HG02759 (cell line): ENCODE measurements around the gene PDE4D.
"Not testable (repeated sequence)": the region's sequence is repeated elsewhere in the genome, so short reads cannot be mapped to it uniquely, and the experiment has no call there.

Experiments used
- ATAC-seq: cut with Tn5 transposase; IDR thresholded peaks from one replicate; pipeline ENCODE4 v1.9.1; 2021; ENCODE audit warnings: mild to moderate bottlenecking, moderate library complexity; ENCODE audit not compliant: unreplicated experiment

Gene PDE4D

DNA sequence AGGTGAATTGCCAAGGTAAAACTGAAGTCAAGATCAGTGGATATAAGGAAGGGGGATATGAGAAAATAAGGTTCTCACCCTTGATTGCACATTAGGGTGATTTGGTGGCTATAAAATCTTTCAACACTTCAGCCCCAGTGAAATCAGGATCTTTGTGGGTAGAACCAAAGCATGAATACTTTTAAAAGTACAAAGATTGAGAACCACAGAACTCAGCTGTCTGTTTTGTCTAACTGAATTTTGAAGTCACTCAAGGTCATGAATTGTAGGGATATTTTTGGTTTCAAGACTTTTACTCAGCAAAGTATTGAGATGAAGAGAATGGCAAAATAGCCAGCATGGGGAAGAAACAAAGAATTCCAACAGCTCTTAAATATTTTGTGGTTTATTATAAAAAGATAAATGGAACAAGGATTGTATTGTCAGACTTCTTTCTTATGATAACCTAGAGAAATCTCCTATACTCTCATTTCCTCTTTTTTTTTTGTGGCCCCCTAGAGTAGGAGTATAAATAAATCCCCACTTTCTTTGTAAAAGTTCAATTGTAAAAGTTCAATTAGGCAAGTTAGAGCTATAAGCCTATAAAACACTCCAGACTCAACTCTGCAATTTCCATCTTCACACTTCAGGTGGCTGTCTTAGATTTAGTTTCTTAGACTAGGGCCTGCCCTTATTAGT, 272.9 kb downstream of the PDE4D start:
- peak; percentile 69 for ATAC-seq

DNA sequence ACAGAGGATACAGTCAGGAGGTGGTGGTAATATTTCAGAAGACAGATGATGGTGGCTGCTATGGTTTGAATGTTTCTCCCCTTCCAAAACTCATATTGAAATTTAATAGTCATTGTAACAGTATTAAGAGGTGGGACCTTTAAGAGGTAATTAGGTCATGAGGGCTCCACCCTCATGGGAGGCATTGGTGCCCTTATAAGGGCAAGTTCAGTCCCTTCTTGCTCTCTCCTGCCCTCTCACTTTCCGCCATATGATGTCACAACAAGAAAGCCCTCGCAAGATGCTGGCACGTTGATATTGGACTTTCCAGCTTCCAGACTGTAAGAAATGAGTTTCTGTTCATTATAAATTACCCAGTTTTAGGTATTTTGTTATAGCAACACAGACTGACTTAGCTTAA, 274.9 kb downstream of the PDE4D start:
- no peak for ATAC-seq

DNA sequence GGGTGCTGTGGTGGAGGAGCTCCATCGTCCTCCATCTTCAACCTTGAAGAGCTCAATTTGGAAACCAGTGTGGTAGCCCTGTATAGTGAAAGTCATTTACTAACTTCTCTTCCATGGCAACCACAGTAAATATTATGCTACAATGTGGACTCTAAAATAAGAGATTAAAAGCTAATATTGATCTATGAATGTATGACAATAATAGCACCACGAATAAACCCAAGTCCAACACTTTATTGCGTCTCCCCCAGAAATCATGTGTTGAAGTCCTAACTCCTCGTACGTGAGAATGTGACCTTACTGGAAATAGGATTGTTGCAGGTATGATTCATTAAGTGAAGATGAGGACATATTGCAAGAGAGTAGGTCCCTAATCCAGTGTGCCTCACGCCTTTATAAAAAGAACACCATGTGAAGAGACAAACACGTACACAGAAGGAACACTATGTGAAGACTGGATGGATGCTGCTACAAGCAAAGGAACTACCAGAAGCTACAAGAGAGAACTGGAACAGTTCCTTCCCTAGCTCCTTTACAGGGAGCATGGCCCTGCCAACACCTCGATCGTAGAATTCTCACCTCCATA, 276.2 kb downstream of the PDE4D start:
- no peak for ATAC-seq

GRCh38 chr5:59616413-59616812, 277.1 kb downstream of the PDE4D start:
- no peak for ATAC-seq

GRCh38 chr5:59615272-59615671, 278.3 kb downstream of the PDE4D start:
- ATAC-seq: no peak

- peak; percentile 57 for ATAC-seq
These were observed 283.8 kb downstream of the PDE4D start for GRCh38 chr5:59609501-59610265.

DNA sequence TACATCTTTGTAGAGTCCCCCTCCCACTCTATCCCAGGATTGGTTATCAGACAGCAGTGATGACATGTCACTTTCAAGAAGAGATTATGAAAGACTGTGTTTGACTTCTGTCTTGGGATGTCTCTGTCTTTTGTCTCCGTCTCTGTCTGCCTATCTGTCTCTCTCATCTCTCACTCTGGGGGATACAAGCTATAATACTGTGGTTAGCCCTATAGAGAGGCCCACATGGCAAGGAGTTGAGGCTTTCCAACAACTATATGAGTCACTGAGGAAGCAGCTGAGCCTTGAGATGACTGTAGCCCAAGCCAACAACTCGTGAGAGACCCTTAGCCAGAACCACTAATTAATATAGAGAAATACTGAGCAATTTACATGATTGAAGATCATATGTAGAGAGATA, 284.8 kb downstream of the PDE4D start:
- ATAC-seq: peak; percentile 75

GRCh38 chr5:59607138-59607765, 286.3 kb downstream of the PDE4D start:
- no peak for ATAC-seq

GRCh38 chr5:59605915-59606314, 287.6 kb downstream of the PDE4D start:
- ATAC-seq: no peak

DNA sequence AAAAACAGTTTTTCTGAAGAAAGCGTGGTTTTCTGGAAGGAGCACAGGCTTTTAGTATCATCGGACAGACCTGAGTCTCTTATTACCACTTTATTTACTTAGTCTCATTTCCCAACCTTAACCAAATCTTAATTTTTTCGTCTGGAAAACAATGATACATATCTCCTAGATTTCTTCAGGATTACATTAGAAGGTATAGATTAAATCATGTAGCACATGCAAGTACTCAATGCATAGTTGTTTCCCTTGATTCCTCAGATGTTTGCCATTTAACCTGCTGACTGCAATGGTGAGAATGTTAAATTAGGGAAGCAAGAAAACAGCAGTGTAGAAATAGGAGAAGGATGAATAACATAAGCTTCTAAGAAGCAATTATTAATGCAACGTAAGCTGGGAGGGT, 289.4 kb downstream of the PDE4D start:
- ATAC-seq: no peak

- ATAC-seq: no peak
These were observed 292.5 kb downstream of the PDE4D start for GRCh38 chr5:59600998-59601397.

DNA sequence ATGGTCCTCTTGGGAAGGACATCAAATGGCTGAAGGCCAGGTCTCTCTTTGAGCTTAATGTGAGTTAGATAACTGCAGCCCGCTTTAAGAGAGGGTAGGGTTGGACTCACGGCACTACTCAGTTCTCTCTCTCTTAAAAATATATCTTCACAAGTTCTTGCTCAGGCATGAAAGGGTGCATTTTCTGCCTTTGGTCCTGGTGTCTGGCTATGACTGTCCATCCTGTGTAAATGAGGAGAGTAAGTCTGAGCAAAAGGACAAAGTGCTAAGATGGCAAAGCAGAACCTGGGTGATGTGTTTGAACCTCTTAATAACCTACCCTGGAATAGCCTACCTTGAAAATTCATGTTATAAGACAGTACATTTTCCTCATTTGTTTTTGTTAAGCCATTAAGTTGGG, 293.4 kb downstream of the PDE4D start:
- ATAC-seq: no peak

DNA sequence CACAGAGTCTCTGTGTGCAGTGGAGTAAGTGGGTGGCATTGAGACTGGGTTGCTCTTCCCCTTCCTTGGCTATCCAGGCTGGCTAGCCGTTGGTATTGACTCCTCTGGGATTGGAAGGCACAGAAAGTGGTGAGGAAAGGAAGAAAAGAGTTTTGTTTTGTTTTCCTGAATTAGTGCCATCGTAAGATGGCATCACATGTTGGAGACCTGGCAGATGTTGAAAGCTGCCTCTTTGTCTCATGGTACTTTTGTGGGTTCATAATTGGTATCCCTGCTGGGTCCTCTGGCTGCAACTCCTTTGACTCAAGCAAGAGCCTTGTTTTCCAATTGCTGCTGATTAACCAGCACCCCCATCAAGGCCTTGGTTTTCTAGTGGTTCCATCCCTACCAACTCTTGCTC, 293.8 kb downstream of the PDE4D start:
- ATAC-seq: no peak

DNA sequence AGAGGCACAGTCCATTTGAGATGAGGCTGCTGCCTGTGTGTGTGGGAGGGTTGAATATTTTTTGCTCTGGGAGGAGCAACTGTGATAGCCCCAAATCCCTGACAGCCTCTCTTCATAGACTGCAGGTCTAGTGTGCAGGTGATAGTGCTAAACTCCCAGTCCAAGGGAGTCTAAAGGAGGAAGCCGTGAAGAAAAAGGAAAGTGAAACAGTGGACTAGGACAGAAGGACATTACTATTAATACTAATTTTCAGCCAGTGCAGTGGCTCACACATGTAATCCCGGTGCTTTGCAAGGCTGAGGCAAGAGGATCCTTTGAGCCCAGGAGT, 295.0 kb downstream of the PDE4D start:
- ATAC-seq: peak; percentile 64

DNA sequence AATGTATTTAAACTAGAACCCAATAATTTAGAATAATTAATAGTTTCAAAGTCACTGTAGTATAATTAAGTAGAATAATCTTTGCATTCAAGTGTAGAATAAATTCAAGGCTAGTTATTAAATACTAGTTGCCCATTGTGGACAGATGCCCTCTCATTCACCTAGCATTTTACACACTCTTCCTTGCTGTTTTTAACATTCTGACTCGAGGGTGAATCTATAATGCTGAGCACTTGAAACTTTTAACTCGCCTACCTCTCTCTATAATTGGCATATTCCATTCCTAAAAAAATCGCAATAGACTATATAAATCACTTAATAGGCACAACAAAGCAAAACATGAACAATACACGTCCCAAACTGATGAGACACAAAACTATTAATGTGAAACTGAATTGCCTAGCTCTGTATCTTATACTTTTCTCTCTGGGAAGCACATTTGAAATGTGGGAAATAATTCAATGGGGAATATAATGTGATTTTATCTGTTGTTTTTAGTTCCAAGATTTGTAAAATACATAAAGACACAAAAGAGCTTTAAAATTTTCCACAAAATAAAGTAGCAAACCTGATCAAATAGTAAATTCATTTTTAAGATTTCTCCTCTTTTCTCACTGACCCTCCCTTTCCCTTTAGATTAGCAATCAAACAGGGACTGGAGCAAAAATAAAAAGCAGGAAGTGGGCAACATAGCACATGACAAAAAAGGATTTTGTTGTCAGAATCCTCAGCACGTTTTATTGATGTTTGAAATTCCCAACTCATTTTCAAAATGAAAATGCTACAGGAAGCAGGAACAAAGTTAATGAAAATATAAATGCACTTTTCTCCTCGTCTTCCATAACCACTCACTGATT, 295.6 kb downstream of the PDE4D start:
- peak; percentile 28 for ATAC-seq

DNA sequence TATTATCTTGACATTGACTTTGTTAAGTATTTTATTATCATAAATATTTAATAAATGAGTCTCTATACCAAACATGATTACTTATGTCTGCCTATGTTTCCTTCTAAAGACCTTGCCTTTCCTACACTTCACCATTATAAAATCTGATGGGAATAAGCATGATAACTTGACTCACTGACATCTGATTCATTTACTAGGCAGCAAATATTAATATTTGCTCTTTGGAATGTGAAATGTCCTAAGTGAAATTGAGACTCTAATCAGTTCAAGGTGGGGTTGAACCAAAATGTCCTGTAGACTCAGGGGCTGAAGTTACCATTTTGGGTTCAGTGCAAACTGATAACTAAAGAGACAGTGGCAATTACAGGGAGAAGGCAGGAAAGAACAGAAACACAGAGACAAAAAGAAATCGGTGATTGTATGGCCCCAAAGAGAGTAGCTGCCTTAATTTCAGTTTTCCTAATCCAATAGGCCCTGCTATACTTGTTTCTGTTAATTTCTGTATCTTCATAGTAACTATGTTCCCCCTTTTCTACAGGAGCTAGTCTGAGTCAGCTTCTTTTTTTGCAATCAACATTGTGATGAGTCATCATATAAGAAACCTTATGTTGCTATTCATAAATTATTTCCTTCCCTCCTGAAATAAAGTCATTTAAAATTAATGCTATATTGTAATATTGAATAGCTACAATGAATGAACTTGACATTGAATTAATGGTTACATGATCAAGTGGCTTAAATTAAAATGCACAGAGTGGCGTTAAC, 296.8 kb downstream of the PDE4D start:
- no peak for ATAC-seq

GRCh38 chr5:59594118-59594517, 299.4 kb downstream of the PDE4D start:
- not testable (repeated sequence) for ATAC-seq

GRCh38 chr5:59593439-59594007, 300.0 kb downstream of the PDE4D start:
- ATAC-seq: no peak

GRCh38 chr5:59592101-59592500, 301.4 kb downstream of the PDE4D start:
- no peak for ATAC-seq

DNA sequence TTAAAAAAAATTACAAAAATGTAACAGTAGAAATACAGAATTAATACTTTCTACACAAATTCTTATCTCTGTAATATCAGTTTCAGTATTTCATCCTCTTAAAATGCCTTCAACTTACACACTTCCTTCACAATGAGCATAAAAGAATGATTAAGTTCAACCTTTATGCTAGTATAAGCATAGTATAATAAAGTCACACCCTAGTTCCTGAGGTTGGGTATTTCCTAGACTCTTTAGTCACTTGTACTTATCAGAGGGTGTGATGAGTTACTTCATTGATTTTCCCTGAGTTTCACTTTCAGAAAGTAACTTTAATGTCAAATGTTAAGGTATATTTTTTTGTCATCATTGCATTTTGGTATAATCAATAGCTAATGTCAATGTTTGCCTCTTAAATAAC, 302.4 kb downstream of the PDE4D start:
- ATAC-seq: peak; percentile 94
